ENCODE results near the gene GALNT15. TPM values are rescaled to one million over a fixed set of nuclear protein-coding genes. Genes with fewer than 3 reads are reported as not detected.

GALNT15 gene
- total RNA-seq, 2 experiments from 2014 or later, result not detected

- H3K9me3 ChIP-seq (ENCODE audit: control insufficient read depth in 1 of 2, insufficient read depth in 1 of 2, low read length in 2 of 2), result no peaks in the 10 kb centered on the region
- H3K9me3 Mint-ChIP-seq, result no peaks in the 10 kb centered on the region
- no peak overlapping the region for H3K27ac Mint-ChIP-seq
- ChIA-PET CTCF (interaction anchor here (1.0 kb wide), 1 partner anchor 13 kb away, joined by 3 read pairs; no protein-coding TSS in a partner anchor), POLR2A (no interaction called here)
- intact Hi-C loops (cut with DNase I, micrococcal nuclease), result loop anchor here in 1 of 2 experiments (10.0 kb wide), 1 partner anchor 47 kb away; no protein-coding TSS in a partner anchor
- H3K4me3 ChIP-seq (ENCODE audit: low read length), result no peak overlapping the region
- no peak overlapping the region for H3K4me3 Mint-ChIP-seq
- no peaks in the 10 kb centered on the region for H3K27me3 Mint-ChIP-seq
- peaks cover 4% of the 10 kb centered on the region for H3K4me1 Mint-ChIP-seq (ENCODE audit: low read depth)
- H3K36me3 ChIP-seq (ENCODE audit: insufficient read depth, low read length), result peaks cover 8% of the 10 kb centered on the region
- H3K4me1 ChIP-seq (ENCODE audit: insufficient read depth, low read length), result no peaks in the 10 kb centered on the region
- H3K36me3 Mint-ChIP-seq (ENCODE audit: low read depth), result peaks cover 22% of the 10 kb centered on the region
- DNase-seq, result no peak
- H3K27me3 ChIP-seq (ENCODE audit: control insufficient read depth in 1 of 2, insufficient read depth in 2 of 2, low read length in 2 of 2), result no peaks in the 10 kb centered on the region
- ATAC-seq (ENCODE audit: poor library complexity), result no peak
- H3K27ac ChIP-seq (ENCODE audit: low read depth in 1 of 2, low read length in 2 of 2), result no peak overlapping the region
- no peak for TF ChIP-seq CTCF (IDR thresholded peaks at IDR 0.05)
These were observed 103.0 kb downstream of the GALNT15 start for GRCh38 chr3:16277471-16277870.

DNA sequence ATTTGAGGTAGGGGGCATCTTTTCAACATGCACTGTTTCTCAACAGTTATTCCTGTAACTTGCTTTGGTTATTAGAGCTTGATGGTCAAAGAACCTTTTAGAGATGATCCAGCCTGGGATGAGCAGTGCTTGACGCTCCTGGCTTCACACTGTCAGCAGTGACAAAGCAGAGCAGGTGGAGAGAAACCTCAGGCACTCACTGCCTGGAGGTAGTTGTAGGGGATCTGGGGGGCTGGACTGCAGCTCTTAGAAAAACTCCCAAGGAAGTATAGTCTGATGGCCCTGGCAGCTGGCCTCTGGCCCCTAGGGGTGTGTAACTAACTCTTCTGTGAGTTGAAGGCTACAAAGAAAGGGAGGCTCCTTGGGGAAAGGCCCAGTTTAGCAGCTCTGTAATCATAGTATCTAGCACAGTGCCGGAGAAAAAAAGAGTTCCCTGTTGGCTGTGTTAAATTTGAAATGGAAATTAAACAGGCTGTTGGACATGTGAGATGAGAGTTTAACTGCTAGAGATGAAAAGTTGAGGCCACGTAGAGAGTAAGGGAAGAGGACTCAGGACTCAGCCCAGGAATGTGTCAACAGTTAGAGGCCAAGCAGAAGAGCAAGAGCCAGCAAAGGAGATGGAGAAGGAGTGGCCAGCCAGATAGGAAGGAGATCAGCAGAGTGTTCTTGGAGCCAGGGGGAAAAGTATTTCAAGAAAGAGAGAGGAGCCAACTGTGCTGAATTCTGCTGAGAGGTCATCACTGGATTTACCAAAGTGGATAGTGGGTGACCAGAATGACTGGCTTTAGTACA is 104.7 kb downstream of the GALNT15 start:
- Mint-ChIP-seq H3K4me3 (no peak overlapping the region), H3K27me3 (no peaks in the 10 kb centered on the region), H3K27ac (no peak overlapping the region), H3K4me1 (ENCODE audit: low read depth) (peaks cover 15% of the 10 kb centered on the region), H3K36me3 (ENCODE audit: low read depth) (peaks cover 22% of the 10 kb centered on the region), H3K9me3 (no peaks in the 10 kb centered on the region)
- intact Hi-C loops (cut with DNase I, micrococcal nuclease), result loop anchor here in 1 of 2 experiments (10.0 kb wide), 1 partner anchor 46 kb away; no protein-coding TSS in a partner anchor
- CTCF ChIA-PET, result no interaction called here
- no peak overlapping the region for H3K4me3 ChIP-seq (ENCODE audit: low read length)
- peaks cover 8% of the 10 kb centered on the region for H3K36me3 ChIP-seq (ENCODE audit: insufficient read depth, low read length)
- DNase-seq (no peak), ATAC-seq (ENCODE audit: poor library complexity) (no peak)
- no peaks in the 10 kb centered on the region for H3K9me3 ChIP-seq (ENCODE audit: control insufficient read depth in 1 of 2, insufficient read depth in 1 of 2, low read length in 2 of 2)
- H3K27ac ChIP-seq (ENCODE audit: low read depth in 1 of 2, low read length in 2 of 2), result no peak overlapping the region
- TF ChIP-seq CTCF (IDR thresholded peaks at IDR 0.05), result no peak
- H3K27me3 ChIP-seq (ENCODE audit: control insufficient read depth in 1 of 2, insufficient read depth in 2 of 2, low read length in 2 of 2), result no peaks in the 10 kb centered on the region
- POLR2A ChIA-PET, result interaction anchor here (1.5 kb wide), 1 partner anchor 11 kb away, joined by 4 read pairs; no protein-coding TSS in a partner anchor
- H3K4me1 ChIP-seq (ENCODE audit: insufficient read depth, low read length), result no peaks in the 10 kb centered on the region

DNA sequence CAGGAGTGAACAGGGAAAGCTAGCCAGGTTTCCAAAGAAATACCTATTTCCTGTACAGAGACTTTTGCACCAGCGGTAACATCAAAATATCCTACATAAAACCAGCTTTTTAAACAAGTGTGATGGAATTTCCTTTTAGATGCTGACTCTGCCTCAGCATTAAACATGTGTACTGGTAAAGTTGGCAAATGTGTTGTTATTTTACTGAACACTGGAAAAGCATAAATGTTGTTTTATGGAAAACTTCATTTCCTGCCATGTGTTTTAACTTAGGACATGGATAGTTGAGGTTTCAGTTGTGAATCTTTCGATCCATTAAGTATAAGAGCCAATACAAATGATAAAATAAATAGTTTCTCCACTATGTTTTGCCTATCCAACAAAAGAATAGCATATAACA is 106.2 kb downstream of the GALNT15 start:
- CTCF ChIA-PET, result interaction anchor here (2.7 to 3.9 kb wide), 2 partner anchors 12 to 39 kb away, joined by 7 to 16 read pairs; no protein-coding TSS in a partner anchor
- peaks cover 30% of the 10 kb centered on the region for H3K4me1 Mint-ChIP-seq (ENCODE audit: low read depth)
- Histone ChIP-seq H3K4me1 (ENCODE audit: insufficient read depth, low read length) (peaks cover 11% of the 10 kb centered on the region), H3K27me3 (ENCODE audit: control insufficient read depth in 1 of 2, insufficient read depth in 2 of 2, low read length in 2 of 2) (no peaks in the 10 kb centered on the region), H3K4me3 (ENCODE audit: low read length) (no peak overlapping the region), H3K27ac (ENCODE audit: low read depth in 1 of 2, low read length in 2 of 2) (no peak overlapping the region), H3K36me3 (ENCODE audit: insufficient read depth, low read length) (peaks cover 8% of the 10 kb centered on the region), H3K9me3 (ENCODE audit: control insufficient read depth in 1 of 2, insufficient read depth in 1 of 2, low read length in 2 of 2) (no peaks in the 10 kb centered on the region)
- peaks cover 7% of the 10 kb centered on the region for H3K36me3 Mint-ChIP-seq (ENCODE audit: low read depth)
- ATAC-seq (ENCODE audit: poor library complexity), result no peak
- H3K4me3 Mint-ChIP-seq, result no peak overlapping the region
- H3K9me3 Mint-ChIP-seq, result no peaks in the 10 kb centered on the region
- DNase-seq, result no peak
- H3K27ac Mint-ChIP-seq, result no peak overlapping the region
- H3K27me3 Mint-ChIP-seq, result no peaks in the 10 kb centered on the region
- POLR2A ChIA-PET, result interaction anchor here (0.5 to 1.5 kb wide), 2 partner anchors 10 to 16 kb away, joined by 3 to 4 read pairs; partner anchors contain the start of genes DPH3 and OXNAD1
- intact Hi-C loops (cut with DNase I, micrococcal nuclease), result loop anchor here (10.0 kb wide), 2 partner anchors 554 to 604 kb away; partner anchors contain the start of gene PLCL2 (in 1 of the 2)
- no peak for TF ChIP-seq CTCF (IDR thresholded peaks at IDR 0.05)

Other genes with a start within 250 kb of the GALNT15 start
- 10 to 100 TPM; 10.5 to 12.8 TPM for gene DPH3, start 90.3 kb downstream of the GALNT15 start, total RNA-seq
- gene OXNAD1, start 90.5 kb downstream of the GALNT15 start, total RNA-seq, result 100 to 1,000 TPM; 135 TPM